Osteocyte (in vitro differentiated cells): ENCODE data around the gene MLLT11. TPM values are rescaled to one million over a fixed set of nuclear protein-coding genes. Genes with fewer than 3 reads are reported as not detected.
A peak's percentile ranks its signal among the peaks of the same experiment; 100 is the strongest.

Experiments
- DNase-seq: peaks from one replicate; pipeline ENCODE4 v3.0.0; 2021; ENCODE audit warnings: mixed read lengths; ENCODE audit not compliant: unreplicated experiment; ENCODE audit errors: extremely low spot score
- H3K27ac Mint-ChIP-seq: one replicate; pipeline ENCODE4 v1.8.0; 2021; ENCODE audit warnings: mild to moderate bottlenecking, mixed read lengths; ENCODE audit not compliant: unreplicated experiment
- H3K27me3 Mint-ChIP-seq: one replicate; pipeline ENCODE4 v1.8.0; 2021; ENCODE audit warnings: mixed read lengths; ENCODE audit not compliant: unreplicated experiment
- H3K36me3 Mint-ChIP-seq: one replicate; pipeline ENCODE4 v1.8.0; 2021; ENCODE audit warnings: mixed read lengths; ENCODE audit not compliant: unreplicated experiment
- H3K4me1 Mint-ChIP-seq: one replicate; pipeline ENCODE4 v1.8.0; 2021; ENCODE audit warnings: mixed read lengths; ENCODE audit not compliant: unreplicated experiment
- H3K4me3 Mint-ChIP-seq: one replicate; pipeline ENCODE4 v1.8.0; 2021; ENCODE audit warnings: mild to moderate bottlenecking, moderate library complexity, mixed read lengths; ENCODE audit not compliant: unreplicated experiment
- H3K9me3 Mint-ChIP-seq: one replicate; pipeline ENCODE4 v1.8.0; 2021; ENCODE audit warnings: mixed read lengths; ENCODE audit not compliant: unreplicated experiment
- total RNA-seq: library from RNA; stranded (reverse); gene quantifications from 2 replicates; pipeline ENCODE4 v1.2.1, GENCODE V29; 2021
- TF ChIP-seq, protein P1 (sequence below): fragments of 200-600 bp; sonication (generic); IDR thresholded peaks from 2 replicates; pipeline ENCODE4 v1.5.0; 2021; ENCODE audit warnings: antibody characterized with exemption, mild to moderate bottlenecking, moderate library complexity

MLLT11 gene
- total RNA-seq, 1 donor from 2014 or later: 22.1 TPM

DNA sequence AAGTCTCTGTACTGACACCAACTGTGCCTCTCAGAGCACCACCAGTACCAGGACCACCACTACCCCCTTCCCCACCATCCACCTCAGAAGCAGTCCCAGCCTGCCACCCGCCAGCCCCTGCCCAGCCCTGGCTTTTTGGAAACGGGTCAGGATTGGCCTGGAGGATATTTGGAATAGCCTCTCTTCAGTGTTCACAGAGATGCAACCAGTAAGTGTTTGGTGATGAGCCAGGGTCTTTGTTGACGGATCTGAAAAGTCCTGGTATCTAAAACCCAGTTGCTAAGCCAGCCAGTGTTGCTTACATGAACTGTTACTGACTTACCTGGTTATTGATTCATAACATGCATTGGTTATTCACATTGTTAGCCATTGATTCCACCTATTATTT lies 11.6 kb upstream of the MLLT11 start:
- Mint-ChIP-seq H3K9me3 (no peaks in the 10 kb centered on the region), H3K27me3 (no peaks in the 10 kb centered on the region), H3K36me3 (peaks cover 7% of the 10 kb centered on the region), H3K4me1 (peaks cover 20% of the 10 kb centered on the region), H3K4me3 (peak overlapping the region; percentile 99), H3K27ac (peak overlapping the region; percentile 98)
- TF ChIP-seq, protein P1, sequence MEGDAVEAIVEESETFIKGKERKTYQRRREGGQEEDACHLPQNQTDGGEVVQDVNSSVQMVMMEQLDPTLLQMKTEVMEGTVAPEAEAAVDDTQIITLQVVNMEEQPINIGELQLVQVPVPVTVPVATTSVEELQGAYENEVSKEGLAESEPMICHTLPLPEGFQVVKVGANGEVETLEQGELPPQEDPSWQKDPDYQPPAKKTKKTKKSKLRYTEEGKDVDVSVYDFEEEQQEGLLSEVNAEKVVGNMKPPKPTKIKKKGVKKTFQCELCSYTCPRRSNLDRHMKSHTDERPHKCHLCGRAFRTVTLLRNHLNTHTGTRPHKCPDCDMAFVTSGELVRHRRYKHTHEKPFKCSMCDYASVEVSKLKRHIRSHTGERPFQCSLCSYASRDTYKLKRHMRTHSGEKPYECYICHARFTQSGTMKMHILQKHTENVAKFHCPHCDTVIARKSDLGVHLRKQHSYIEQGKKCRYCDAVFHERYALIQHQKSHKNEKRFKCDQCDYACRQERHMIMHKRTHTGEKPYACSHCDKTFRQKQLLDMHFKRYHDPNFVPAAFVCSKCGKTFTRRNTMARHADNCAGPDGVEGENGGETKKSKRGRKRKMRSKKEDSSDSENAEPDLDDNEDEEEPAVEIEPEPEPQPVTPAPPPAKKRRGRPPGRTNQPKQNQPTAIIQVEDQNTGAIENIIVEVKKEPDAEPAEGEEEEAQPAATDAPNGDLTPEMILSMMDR: no peak
- DNase-seq: no peak

GRCh38 chr1:151049458-151049857 lies 10.7 kb upstream of the MLLT11 start:
- Mint-ChIP-seq H3K4me3 (no peak overlapping the region), H3K36me3 (peaks cover 12% of the 10 kb centered on the region), H3K27me3 (no peaks in the 10 kb centered on the region), H3K27ac (peak overlapping the region; percentile 98), H3K4me1 (peaks cover 20% of the 10 kb centered on the region), H3K9me3 (no peaks in the 10 kb centered on the region)
- TF ChIP-seq, protein P1: no peak
- no peak for DNase-seq

- TF ChIP-seq, protein P1: no peak
- no peak overlapping the region for H3K4me3 Mint-ChIP-seq
- peaks cover 18% of the 10 kb centered on the region for H3K36me3 Mint-ChIP-seq
- no peak overlapping the region for H3K27ac Mint-ChIP-seq
- H3K4me1 Mint-ChIP-seq: peaks cover 20% of the 10 kb centered on the region
- H3K27me3 Mint-ChIP-seq: no peaks in the 10 kb centered on the region
- no peaks in the 10 kb centered on the region for H3K9me3 Mint-ChIP-seq
- no peak for DNase-seq
These were observed 10.0 kb upstream of the MLLT11 start for GRCh38 chr1:151050051-151050688.

- DNase-seq: no peak
- TF ChIP-seq, protein P1: no peak
- Mint-ChIP-seq H3K9me3 (no peaks in the 10 kb centered on the region), H3K4me3 (no peak overlapping the region), H3K27me3 (no peaks in the 10 kb centered on the region), H3K4me1 (peaks cover 26% of the 10 kb centered on the region), H3K36me3 (peaks cover 18% of the 10 kb centered on the region), H3K27ac (no peak overlapping the region)
These were observed 8.7 kb upstream of the MLLT11 start for GRCh38 chr1:151051356-151052009.

GRCh38 chr1:151054971-151055547 lies 5.1 kb upstream of the MLLT11 start:
- TF ChIP-seq, protein P1: no peak
- H3K9me3 Mint-ChIP-seq: no peaks in the 10 kb centered on the region
- no peaks in the 10 kb centered on the region for H3K27me3 Mint-ChIP-seq
- DNase-seq: no peak
- peak overlapping the region; percentile 1 for H3K27ac Mint-ChIP-seq
- H3K4me1 Mint-ChIP-seq: peaks cover 27% of the 10 kb centered on the region
- H3K36me3 Mint-ChIP-seq: peaks cover 26% of the 10 kb centered on the region
- no peak overlapping the region for H3K4me3 Mint-ChIP-seq
